Aorta (tissue), 5 donors: Measurements from ENCODE around the gene ZNF443. TPM values are rescaled to one million over a fixed set of nuclear protein-coding genes. Genes with fewer than 3 reads are reported as not detected.
"Not testable (repeated sequence)": the region's sequence is repeated elsewhere in the genome, so short reads cannot be mapped to it uniquely, and the experiment has no call there.

Source experiments
- ATAC-seq: fragments of 200-7000 bp; cut with Tn5 transposase; one replicate; pipeline ENCODE4 v1.9.1; 2022; ENCODE audit warnings: moderate library complexity; ENCODE audit not compliant: low FRiP score
- DNase-seq, 2 donors: peaks; one replicate each; pipeline ENCODE4 v3.0.0-alpha.2; 2020
- H3K27ac ChIP-seq, 2 donors: one replicate each; pipeline ENCODE4 v1.5.1; 2013; ENCODE audit warnings: low read length in 2 of 2, mild to moderate bottlenecking in 2 of 2, moderate library complexity in 2 of 2, control low read depth in 1 of 2, inconsistent platforms in 1 of 2, low read depth in 1 of 2
- H3K27me3 ChIP-seq, 2 donors: one replicate each; pipeline ENCODE4 v1.6.1; 2013; ENCODE audit warnings: control low read depth in 1 of 2, low read length in 1 of 2, mild to moderate bottlenecking in 1 of 2, moderate library complexity in 1 of 2; ENCODE audit not compliant: insufficient read depth in 2 of 2, control insufficient read depth in 1 of 2
- H3K36me3 ChIP-seq, 2 donors: one replicate each; pipeline ENCODE4 v1.6.1; 2013; ENCODE audit warnings: control low read depth in 1 of 2, low read length in 1 of 2, mild to moderate bottlenecking in 1 of 2; ENCODE audit not compliant: insufficient read depth in 2 of 2, control insufficient read depth in 1 of 2
- H3K4me1 ChIP-seq, 2 donors: one replicate each; pipeline ENCODE4 v1.6.1; 2013; ENCODE audit warnings: low read length in 2 of 2, control low read depth in 1 of 2, mild to moderate bottlenecking in 1 of 2, moderate library complexity in 1 of 2; ENCODE audit not compliant: insufficient read depth in 2 of 2, control insufficient read depth in 1 of 2
- H3K4me3 ChIP-seq, 2 donors: one replicate each; pipeline ENCODE4 v1.5.1; 2013; ENCODE audit warnings: low read length in 2 of 2, control low read depth in 1 of 2, mild to moderate bottlenecking in 1 of 2
- H3K9me3 ChIP-seq: one replicate; pipeline ENCODE4 v1.6.1; 2013; ENCODE audit warnings: mild to moderate bottlenecking, low read length; ENCODE audit not compliant: control insufficient read depth
- WGBS, 2 donors: extraction: QIAGEN DNeasy Blood & Tissue Kit; methylation state at CpG; one replicate each; pipeline ENCODE4 v1.1.7; 2013; 5-methylcytosine and 5-hydroxymethylcytosine counted together
- intact Hi-C, 2 donors: fragments of 100-400 bp; cut with DNase I; formaldehyde crosslinking; loops; one replicate each; pipeline versions ENCODE4 v1.14.2 to v1.15.0; 2022
- long read RNA-seq, 2 donors: library from polyadenylated mRNA; unstranded; transcript quantifications; one replicate each; pipeline ENCODE4 v2.0.0, GENCODE V29; 2020 to 2021
- polyA plus RNA-seq, 2 donors: library from polyadenylated mRNA; stranded (reverse); fragments of 200-250 nt; gene quantifications; one replicate each; pipeline ENCODE4 v1.2.3, GENCODE V29; 2013
- total RNA-seq, 2 donors: library from RNA; stranded (reverse); fragmentation: NEBNext Ultra II Directional; extraction: Animal tissue kit (Norgen Biotek cat#: 25700); gene quantifications; one replicate each; pipeline ENCODE4 v1.2.1, GENCODE V29; 2021
- donor health status: healthy with polysubstance abuse.
- donor health status: Bipolar disorder and iron deficiency.
- donor health status: DM: no; HTN: no; CAD: no.
- donor health status: DM: no; HTN: no; CAD: no.
- donor health status: DM: yes; HTN: yes; CAD: no.

The ZNF443 gene
- total RNA-seq (1 to 10 TPM; 3.8 to 5.5 TPM), polyA plus RNA-seq (1 to 10 TPM; 1.6 to 2.3 TPM)
- long read RNA-seq, donor 1, transcript ZNF443-201 (4 exons, 2,663 nt): major isoform, 5 of 6 reads
- long read RNA-seq, donor 1, partial matches to known transcripts: 1 of 6 reads
- long read RNA-seq, donor 1, other reads (novel, unspliced or antisense): 0 of 6 reads
- long read RNA-seq, donor 2, partial matches to known transcripts: 0 of 4 reads
- long read RNA-seq, donor 2, other reads (novel, unspliced or antisense): 1 of 4 reads

DNA sequence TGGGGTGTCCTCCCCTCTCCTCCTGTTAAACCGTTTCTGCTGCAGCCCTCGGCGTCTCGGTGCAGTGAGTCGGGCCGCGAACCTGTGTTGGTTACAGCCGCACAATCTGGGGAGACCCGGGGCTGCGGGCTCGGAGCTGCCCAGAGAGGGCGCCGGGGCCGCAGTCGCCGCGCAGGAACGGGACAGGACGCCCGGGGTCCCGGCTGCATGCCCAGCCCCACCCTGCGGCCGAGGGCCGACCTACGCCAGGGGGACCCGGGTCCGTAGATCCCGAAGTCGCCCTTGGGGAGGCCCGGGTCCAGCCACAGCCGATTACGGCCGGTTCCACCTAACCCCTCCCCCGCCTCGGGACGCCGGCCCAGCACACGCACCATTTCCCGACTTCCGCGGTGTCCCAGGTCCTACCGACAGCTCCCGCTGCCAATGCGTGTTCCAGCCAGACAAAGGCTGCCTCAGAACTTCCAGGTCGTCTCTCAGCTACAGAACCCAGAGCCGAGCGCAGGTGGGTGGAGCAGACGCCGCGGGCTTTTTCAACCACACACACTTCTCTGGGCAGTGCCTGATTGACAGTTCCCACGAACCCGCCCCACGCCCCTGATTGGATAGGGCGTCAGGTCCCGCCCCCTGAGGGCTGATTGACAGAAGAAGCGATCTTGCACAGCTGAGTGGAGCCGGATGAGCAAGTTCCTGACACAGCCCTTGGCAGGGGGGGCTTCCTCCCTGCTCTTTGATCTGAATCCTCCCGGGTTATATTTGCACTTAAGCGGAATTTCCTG, at the start of gene ZNF443:
TSS of gene ZNF443 (minus strand) at position 481 of the 776 bp plus-strand sequence. CDS start at position 374, 107 bp downstream.
- H3K4me3 ChIP-seq: peak within 1 kb of the TSS; percentile 75 to 97
- intact Hi-C loops: no loop called here
- no peaks in the 10 kb centered on the region for H3K9me3 ChIP-seq
- no peaks in the 10 kb centered on the region for H3K27me3 ChIP-seq
- H3K36me3 ChIP-seq: no peaks in the 10 kb centered on the region
- peak within 1 kb of the TSS in 1 of 2 donors; percentile 81 for H3K27ac ChIP-seq
- DNase-seq: peak; percentile 99
- WGBS, 2 donors: 0 to 1% methylated on average over 39 to 59 of the region's 59 CpGs
- peak; percentile 100 for ATAC-seq
- no peaks in the 10 kb centered on the region for H3K4me1 ChIP-seq

DNA sequence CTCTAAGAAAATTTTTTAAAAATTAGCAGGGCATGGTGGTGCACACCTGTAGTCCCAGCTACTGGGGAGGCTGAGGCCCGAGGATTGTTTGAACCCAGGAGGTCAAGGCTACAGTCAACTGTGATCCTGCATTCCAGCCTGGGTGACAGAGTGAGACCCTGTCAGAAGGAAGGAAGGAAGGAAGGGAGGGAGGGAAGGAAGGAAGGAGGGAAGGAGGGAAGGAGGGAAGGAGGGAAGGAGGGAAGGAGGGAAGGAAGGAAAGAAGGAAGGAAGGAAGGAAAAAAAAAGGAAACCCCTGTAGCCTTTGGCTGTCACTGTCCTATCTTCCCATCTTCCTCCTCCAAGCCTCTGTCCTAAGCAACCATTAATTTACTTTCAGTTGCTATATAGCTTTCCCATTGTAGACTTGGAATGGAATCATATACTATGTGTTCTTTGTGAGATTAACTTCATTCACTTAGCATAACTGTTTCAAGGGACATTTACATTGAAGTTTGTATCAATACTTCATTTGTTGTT, 45.5 kb upstream of the ZNF443 start:
- H3K36me3 ChIP-seq, H3K9me3 ChIP-seq, H3K4me1 ChIP-seq, H3K4me3 ChIP-seq, DNase-seq, H3K27ac ChIP-seq, H3K27me3 ChIP-seq, intact Hi-C loops, ATAC-seq: not testable (repeated sequence)
- WGBS, 2 donors: 89 to 96% methylated on average over 1 of the region's 1 CpG

DNA sequence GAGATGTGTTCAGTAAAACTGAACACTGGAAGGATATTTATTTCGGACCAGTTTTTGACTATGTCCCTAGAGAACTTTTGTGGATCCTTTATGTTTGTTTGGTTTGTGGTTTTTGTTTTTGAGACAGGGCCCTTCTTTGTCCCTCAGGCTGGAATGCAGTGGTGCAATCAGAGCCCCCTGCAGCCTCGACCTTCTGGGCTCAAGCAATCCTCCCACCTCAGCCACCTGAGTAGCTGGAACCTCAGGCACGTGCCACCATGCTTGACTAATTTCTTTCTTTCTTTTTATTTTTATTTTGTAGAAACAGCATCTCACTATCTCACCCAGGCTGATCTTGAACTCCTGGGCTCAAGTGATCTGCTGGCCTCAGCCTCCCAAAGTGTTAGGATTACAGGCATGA, 44.8 kb upstream of the ZNF443 start:
- WGBS, 2 donors: 75 to 95% methylated on average over 3 of the region's 3 CpGs
- DNase-seq: no peak
- Histone ChIP-seq H3K36me3 (no peaks in the 10 kb centered on the region), H3K9me3 (no peaks in the 10 kb centered on the region), H3K27ac (no peak overlapping the region), H3K4me1 (no peaks in the 10 kb centered on the region), H3K4me3 (no peak overlapping the region), H3K27me3 (no peaks in the 10 kb centered on the region)
- ATAC-seq: no peak
- intact Hi-C loops: no loop called here

DNA sequence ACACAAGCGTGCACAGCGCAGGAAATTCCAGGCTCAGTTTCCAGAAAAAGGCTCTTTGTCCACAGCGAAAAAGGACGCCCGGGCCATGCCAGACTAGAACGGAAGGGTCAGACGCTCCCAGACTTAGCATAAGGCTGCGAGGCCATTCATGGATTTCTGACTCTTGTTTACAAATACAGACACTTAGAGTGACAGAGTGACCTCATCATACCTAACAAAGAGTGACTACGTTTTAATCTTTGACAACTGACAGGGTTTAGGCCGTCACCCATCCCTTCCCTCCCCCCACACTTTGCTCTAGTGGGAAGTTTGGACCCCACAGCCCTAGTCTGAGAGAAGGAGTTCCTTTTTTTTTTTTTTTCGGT, 44.2 kb upstream of the ZNF443 start:
- H3K27ac ChIP-seq: no peak overlapping the region
- H3K9me3 ChIP-seq: no peaks in the 10 kb centered on the region
- peak overlapping the region; percentile 45 to 89 for H3K4me3 ChIP-seq
- no peaks in the 10 kb centered on the region for H3K4me1 ChIP-seq
- ATAC-seq (peak; percentile 69), DNase-seq (no peak)
- no peaks in the 10 kb centered on the region for H3K36me3 ChIP-seq
- H3K27me3 ChIP-seq: no peaks in the 10 kb centered on the region
- intact Hi-C loops: no loop called here
- WGBS, 2 donors: 3 to 4% methylated on average over 11 of the region's 11 CpGs

DNA sequence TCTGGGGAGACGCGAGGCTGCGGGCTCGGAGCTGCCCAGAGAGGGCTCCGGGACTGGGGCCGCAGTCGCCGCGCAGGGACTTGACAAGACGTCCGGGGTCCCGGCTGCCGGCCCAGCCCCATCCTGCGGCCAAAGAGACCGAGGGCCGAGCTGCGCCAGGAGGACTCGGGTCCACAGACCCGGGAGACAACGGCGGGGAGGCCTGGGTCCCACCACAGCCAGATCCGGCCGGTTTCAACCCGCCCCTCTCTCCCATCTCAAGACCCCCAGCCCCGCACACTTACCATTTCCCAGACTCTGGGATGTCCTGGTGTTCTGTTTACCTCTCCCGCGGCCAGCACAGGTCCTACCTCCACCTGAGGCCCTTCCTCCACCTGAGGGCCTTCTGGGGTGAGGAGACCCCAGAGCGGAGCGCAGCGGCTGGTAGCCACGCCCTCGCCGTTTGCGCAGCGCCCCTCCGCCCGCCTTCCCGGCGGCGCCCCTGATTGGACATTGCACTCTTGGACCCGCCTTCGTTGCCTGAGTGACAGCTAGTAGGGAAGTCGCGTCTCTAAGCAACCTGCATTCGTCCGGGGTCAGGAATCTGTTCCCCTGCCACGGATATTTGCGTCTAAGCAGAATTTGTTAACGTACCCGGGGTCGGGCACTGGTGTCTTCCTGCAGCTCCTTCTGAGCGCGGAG, 43.7 kb upstream of the ZNF443 start, which contains the start of gene ZNF709:
TSS of gene ZNF709 (minus strand) at position 446 of the 681 bp plus-strand sequence. CDS start at position 287, 159 bp downstream.
- Histone ChIP-seq H3K9me3 (no peaks in the 10 kb centered on the region), H3K4me3 (peak within 1 kb of the TSS; percentile 45 to 89), H3K27me3 (no peaks in the 10 kb centered on the region), H3K4me1 (no peaks in the 10 kb centered on the region), H3K27ac (no peak within 1 kb of the TSS), H3K36me3 (no peaks in the 10 kb centered on the region)
- peak; percentile 98 for ATAC-seq
- intact Hi-C loops: no loop called here
- DNase-seq: peak; percentile 93 to 96
- 0% methylated on average over 52 to 53 of the region's 53 CpGs for WGBS, 2 donors

DNA sequence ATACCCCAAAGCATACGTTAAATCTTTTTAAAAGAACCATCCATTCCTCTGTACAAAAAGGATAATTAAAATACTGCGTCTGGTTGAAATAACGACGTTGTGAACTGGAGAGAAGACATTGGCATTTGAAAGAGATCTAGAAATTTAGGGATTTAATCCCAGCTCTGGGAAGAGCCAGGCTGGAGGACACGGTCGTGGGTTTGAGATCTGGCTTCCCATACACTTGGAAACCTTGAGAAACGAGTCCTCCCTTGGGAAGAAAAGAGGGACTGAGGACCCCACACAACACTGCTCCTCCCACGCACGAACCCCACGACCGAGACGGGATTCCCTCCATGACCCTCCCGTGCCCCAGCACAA, 43.2 kb upstream of the ZNF443 start:
- WGBS, 2 donors: 1% methylated on average over 13 of the region's 13 CpGs
- no peak for ATAC-seq

DNA sequence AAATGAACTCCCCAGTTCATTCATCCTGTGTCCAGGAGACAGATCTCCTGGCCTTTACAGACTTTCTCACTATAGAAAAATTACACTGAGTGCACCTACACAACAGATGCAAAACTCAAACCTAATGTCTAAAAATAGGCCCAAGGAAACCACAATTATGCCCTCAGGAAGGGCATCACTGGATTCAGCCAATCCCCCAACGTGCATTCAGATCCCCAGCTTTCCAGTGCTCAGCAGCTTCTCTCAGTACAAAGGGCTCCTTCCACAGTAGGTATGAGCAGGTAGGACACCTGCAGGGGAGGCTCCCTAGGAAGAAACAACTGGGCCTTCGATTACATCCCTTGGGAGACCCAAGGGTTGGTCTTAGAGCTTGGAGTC, 41.7 kb upstream of the ZNF443 start:
- DNase-seq (no peak), ATAC-seq (no peak)
- Histone ChIP-seq H3K27me3 (no peaks in the 10 kb centered on the region), H3K4me3 (no peak overlapping the region), H3K9me3 (no peaks in the 10 kb centered on the region), H3K4me1 (no peaks in the 10 kb centered on the region), H3K36me3 (no peaks in the 10 kb centered on the region), H3K27ac (no peak overlapping the region)
- 84 to 88% methylated on average over 2 of the region's 2 CpGs for WGBS, 2 donors
- intact Hi-C loops: no loop called here

More for the DNA sequence above, 43.2 kb upstream of the ZNF443 start:
- no peak for DNase-seq
- no peak overlapping the region for H3K27ac ChIP-seq
- peak overlapping the region; percentile 15 to 89 for H3K4me3 ChIP-seq
- H3K4me1 ChIP-seq: no peaks in the 10 kb centered on the region
- no peaks in the 10 kb centered on the region for H3K27me3 ChIP-seq
- intact Hi-C loops: no loop called here
- no peaks in the 10 kb centered on the region for H3K9me3 ChIP-seq
- H3K36me3 ChIP-seq: no peaks in the 10 kb centered on the region

DNA sequence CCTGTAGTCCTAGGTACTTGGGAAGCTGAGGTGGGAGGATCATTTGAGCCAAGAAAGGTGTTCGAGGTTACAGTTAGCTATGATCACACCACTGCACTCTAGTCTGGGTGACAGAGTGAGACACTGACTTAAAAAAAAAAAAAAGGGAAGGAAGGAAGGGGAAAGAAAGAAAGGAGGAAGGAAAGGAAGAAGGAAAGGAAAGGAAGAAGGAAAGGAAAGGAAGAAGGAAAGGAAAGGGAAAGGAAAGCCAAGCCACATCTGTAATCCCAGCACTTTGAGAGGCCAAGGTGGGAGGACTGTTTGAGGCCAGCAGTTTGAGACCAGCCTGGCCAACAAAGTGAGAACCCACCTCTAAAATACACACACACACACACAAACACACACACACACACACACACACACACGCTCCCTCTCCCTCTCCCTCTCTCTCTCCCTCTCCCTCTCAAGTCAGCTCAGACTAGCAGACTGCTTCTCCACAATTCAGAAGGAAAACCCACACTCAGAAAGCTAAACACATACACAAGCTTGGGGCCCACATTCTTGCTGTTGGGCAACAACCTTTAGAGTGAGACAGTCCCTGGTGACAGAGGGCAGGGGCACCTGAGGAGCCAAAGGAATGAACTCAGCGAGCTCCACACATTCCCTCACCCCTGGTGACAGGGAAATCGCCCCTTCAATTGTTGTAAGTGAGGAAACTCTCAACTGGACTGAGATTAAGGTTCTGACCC, 41.1 kb upstream of the ZNF443 start:
- H3K4me1 ChIP-seq: no peaks in the 10 kb centered on the region
- ATAC-seq: no peak
- no peaks in the 10 kb centered on the region for H3K9me3 ChIP-seq
- no peaks in the 10 kb centered on the region for H3K27me3 ChIP-seq
- no peak overlapping the region for H3K27ac ChIP-seq
- DNase-seq: no peak
- intact Hi-C loops: no loop called here
- H3K4me3 ChIP-seq: no peak overlapping the region
- no peaks in the 10 kb centered on the region for H3K36me3 ChIP-seq
- WGBS, 2 donors: 84 to 89% methylated on average over 3 to 4 of the region's 4 CpGs
